Fibroblast of villous mesenchyme (primary cell): Measurements from ENCODE around the gene KCNIP4. TPM values are rescaled to one million over a fixed set of nuclear protein-coding genes. Genes with fewer than 3 reads are reported as not detected.
A peak's percentile ranks its signal among the peaks of the same experiment; 100 is the strongest.

Experiments
- DNase-seq: peaks from one replicate; pipeline ENCODE4 v3.0.0-alpha.2; 2010; ENCODE audit warnings: low read depth
- H3K4me3 ChIP-seq: 2 replicates; pipeline ENCODE4 v1.5.1; 2011; ENCODE audit warnings: low read depth, mild to moderate bottlenecking, low read length
- total RNA-seq: library from RNA; depleted of rRNA; stranded (reverse); fragments of >200 nt; gene quantifications from 2 replicates; pipeline ENCODE4 v1.2.3, GENCODE V29; 2012
- TF ChIP-seq, protein P1 (sequence below): IDR thresholded peaks from 2 replicates; pipeline ENCODE4 v1.5.1; 2012; ENCODE audit warnings: low read depth, mild to moderate bottlenecking, low read length; ENCODE audit not compliant: insufficient read depth

The KCNIP4 gene
- total RNA-seq, 1 donor, result under 0.01 TPM

DNA sequence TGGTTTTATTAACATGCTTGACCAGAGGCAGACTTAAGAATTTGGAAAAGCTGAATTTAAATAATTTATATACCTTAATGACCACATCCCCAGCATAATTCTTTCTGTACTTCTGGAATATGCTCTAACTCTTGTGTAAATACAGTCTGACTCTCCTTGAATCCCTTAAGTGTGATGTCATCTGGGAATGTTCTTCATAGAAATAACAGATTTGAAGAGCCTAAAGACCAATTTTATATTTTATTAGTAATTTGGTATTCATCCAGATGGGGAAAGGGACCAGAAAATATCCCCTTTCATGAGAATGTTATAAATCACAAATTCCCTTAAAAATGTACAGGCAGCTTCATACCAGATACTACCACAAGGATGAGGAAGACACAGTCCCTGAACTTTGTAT lies 58.3 kb downstream of the KCNIP4 start:
- no peak for DNase-seq
- TF ChIP-seq, protein P1, sequence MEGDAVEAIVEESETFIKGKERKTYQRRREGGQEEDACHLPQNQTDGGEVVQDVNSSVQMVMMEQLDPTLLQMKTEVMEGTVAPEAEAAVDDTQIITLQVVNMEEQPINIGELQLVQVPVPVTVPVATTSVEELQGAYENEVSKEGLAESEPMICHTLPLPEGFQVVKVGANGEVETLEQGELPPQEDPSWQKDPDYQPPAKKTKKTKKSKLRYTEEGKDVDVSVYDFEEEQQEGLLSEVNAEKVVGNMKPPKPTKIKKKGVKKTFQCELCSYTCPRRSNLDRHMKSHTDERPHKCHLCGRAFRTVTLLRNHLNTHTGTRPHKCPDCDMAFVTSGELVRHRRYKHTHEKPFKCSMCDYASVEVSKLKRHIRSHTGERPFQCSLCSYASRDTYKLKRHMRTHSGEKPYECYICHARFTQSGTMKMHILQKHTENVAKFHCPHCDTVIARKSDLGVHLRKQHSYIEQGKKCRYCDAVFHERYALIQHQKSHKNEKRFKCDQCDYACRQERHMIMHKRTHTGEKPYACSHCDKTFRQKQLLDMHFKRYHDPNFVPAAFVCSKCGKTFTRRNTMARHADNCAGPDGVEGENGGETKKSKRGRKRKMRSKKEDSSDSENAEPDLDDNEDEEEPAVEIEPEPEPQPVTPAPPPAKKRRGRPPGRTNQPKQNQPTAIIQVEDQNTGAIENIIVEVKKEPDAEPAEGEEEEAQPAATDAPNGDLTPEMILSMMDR, result no peak
- H3K4me3 ChIP-seq, result no peak overlapping the region

DNA sequence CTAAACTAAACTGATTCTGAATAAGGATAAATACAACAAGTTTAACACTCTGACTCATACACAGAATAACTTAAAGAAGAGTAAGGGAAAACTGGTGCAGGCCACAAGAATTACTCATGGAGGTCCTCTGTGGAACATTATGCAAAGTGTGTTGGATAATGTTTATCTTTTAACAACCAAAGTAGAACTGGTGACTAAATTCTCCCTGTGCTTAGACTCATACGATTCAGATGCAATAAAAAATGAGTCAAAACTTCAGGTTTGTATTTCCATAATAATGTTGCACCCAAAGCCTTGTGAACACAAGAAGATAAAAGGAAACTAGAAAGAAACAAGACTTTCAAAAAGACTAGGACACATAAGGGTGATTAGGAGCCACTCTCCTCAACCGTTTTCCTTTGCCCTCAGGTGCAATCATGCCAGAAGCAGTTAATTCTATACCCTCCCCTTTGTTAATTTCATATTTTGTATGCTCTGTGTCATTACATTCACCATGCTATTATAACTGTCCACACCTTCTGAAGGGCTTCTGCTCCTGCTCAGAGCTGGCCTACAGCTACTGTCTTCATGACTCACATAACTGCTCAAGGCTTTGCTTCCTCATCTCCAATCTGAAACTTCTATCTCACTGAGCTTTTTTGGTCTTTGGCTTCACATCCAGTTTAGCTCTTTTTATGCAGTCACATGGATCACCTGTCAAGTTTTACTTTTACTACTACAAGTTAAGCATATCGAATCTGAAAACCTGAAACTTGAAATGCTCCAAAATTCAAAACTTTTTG lies 60.2 kb downstream of the KCNIP4 start:
- DNase-seq, result peak; percentile 91
- TF ChIP-seq, protein P1, result no peak
- no peak overlapping the region for H3K4me3 ChIP-seq

GRCh38 chr4:21887481-21887880 lies 61.1 kb downstream of the KCNIP4 start:
- no peak for DNase-seq
- TF ChIP-seq, protein P1, result no peak
- no peak overlapping the region for H3K4me3 ChIP-seq

GRCh38 chr4:21885770-21886169 lies 62.8 kb downstream of the KCNIP4 start:
- no peak for DNase-seq
- TF ChIP-seq, protein P1, result no peak
- H3K4me3 ChIP-seq, result no peak overlapping the region

DNA sequence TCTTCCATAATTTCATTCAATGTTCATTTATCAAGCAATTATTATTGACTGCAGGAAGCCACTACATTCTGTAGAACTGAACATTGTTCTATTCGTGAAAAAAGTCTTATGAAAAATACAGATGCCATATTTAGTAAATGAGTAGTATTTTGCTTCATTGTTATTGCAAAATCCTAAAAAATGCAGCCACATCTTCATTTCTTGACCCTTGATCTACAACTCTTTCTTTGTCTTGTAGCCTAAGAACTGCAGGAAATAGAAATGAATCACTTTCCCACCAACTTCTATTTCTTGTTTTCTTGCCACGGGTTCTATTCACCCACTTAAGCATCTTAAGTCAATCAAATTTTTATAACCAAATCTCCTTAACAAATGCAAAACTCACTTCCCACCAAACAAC lies 63.3 kb downstream of the KCNIP4 start:
- TF ChIP-seq, protein P1, result no peak
- H3K4me3 ChIP-seq, result no peak overlapping the region
- peak; percentile 66 for DNase-seq

DNA sequence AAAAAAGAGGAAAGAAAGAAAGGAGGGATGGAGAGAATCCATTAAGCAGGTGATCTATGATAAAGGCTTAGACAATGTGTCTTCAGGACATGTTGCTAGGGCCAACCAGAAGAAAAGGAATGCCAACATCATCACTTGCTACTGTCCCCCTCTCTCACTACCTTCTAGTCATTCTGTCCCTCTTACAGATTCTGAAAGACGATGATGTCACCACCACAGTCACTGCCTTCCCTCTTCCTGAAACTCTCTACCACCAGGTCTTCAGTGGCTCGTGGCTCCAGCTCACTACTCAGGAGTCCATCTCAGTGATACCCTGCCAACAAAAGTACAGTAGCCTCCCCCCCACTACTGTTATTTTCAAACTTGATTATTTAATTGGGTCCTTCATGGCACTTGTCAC lies 64.0 kb downstream of the KCNIP4 start:
- TF ChIP-seq, protein P1, result no peak
- H3K4me3 ChIP-seq, result no peak overlapping the region
- DNase-seq, result no peak
